Hepatocyte (in vitro differentiated cells): Measurements from ENCODE around the gene PRSS53. TPM values are rescaled to one million over a fixed set of nuclear protein-coding genes. Genes with fewer than 3 reads are reported as not detected.
A peak's percentile ranks its signal among the peaks of the same experiment; 100 is the strongest.

Source experiments
- DNase-seq: peaks from one replicate; pipeline ENCODE4 v3.0.0-alpha.2; 2016; ENCODE audit warnings: low spot score
- H2AFZ ChIP-seq: fragments of 200-600 bp; sonication (generic); 2 replicates; pipeline ENCODE4 v1.6.0; 2016; ENCODE audit warnings: antibody characterized with exemption, mild to moderate bottlenecking
- H3K27ac ChIP-seq: fragments of 200-600 bp; sonication (generic); 2 replicates; pipeline ENCODE4 v1.5.1; 2016; ENCODE audit warnings: mild to moderate bottlenecking
- H3K27me3 ChIP-seq: fragments of 200-600 bp; sonication (generic); 2 replicates; pipeline ENCODE4 v1.6.1; 2016
- H3K36me3 ChIP-seq: fragments of 200-600 bp; sonication (generic); replicated peaks from 2 replicates; pipeline ENCODE4 v1.5.1; 2016; ENCODE audit warnings: low read depth; ENCODE audit not compliant: insufficient read depth
- H3K4me1 ChIP-seq: fragments of 200-600 bp; sonication (generic); 2 replicates; pipeline ENCODE4 v1.5.1; 2016; ENCODE audit warnings: mild to moderate bottlenecking, moderate library complexity; ENCODE audit not compliant: insufficient read depth
- H3K4me2 ChIP-seq: fragments of 200-600 bp; sonication (generic); 2 replicates; pipeline ENCODE4 v1.6.0; 2016
- H3K4me3 ChIP-seq: fragments of 200-600 bp; sonication (generic); 2 replicates; pipeline ENCODE4 v1.5.1; 2016; ENCODE audit warnings: mild to moderate bottlenecking
- H3K79me2 ChIP-seq: fragments of 200-600 bp; sonication (generic); 2 replicates; pipeline ENCODE4 v1.6.0; 2017; ENCODE audit warnings: mild to moderate bottlenecking
- H3K9me2 ChIP-seq: fragments of 200-600 bp; sonication (generic); replicated peaks from 2 replicates; pipeline ENCODE4 v1.6.0; 2017; ENCODE audit warnings: mild to moderate bottlenecking; ENCODE audit not compliant: insufficient read depth
- H3K9me3 ChIP-seq: fragments of 200-600 bp; sonication (generic); 2 replicates; pipeline ENCODE4 v1.5.1; 2016; ENCODE audit warnings: low read depth, mild to moderate bottlenecking
- H4K20me1 ChIP-seq: fragments of 200-600 bp; sonication (generic); 2 replicates; pipeline ENCODE4 v1.6.0; 2016; ENCODE audit warnings: mild to moderate bottlenecking; ENCODE audit not compliant: insufficient read depth, poor library complexity, severe bottlenecking
- CTCF ChIP-seq: fragments of 200-600 bp; sonication (generic); IDR thresholded peaks from 2 replicates; pipeline ENCODE4 v1.5.1; 2016; ENCODE audit warnings: antibody characterized with exemption, mild to moderate bottlenecking; ENCODE audit not compliant: poor library complexity
- EZH2 ChIP-seq: fragments of 200-600 bp; sonication (generic); IDR thresholded peaks from 2 replicates; pipeline ENCODE4 v1.6.1; 2016; ENCODE audit warnings: antibody characterized with exemption, mild to moderate bottlenecking, borderline replicate concordance
- EZH2phosphoT487 ChIP-seq: fragments of 200-600 bp; sonication (generic); IDR thresholded peaks from one replicate; pipeline ENCODE4 v1.6.1; 2018; ENCODE audit warnings: antibody characterized with exemption, mild to moderate bottlenecking, low read depth, moderate library complexity; ENCODE audit not compliant: unreplicated experiment, severe bottlenecking
- WGBS: methylation state at CpG from one replicate; pipeline ENCODE4 v1.1.6; 2016; ENCODE audit warnings: low lambda C conversion rate; ENCODE audit errors: missing lambda C conversion rate; 5-methylcytosine and 5-hydroxymethylcytosine counted together
- polyA plus RNA-seq: library from polyadenylated mRNA; unstranded; fragments of >200 nt; fragmentation: Nextera tagmentation; extraction: Ambion mirVana; gene quantifications from 2 replicates; pipeline ENCODE4 v1.2.1, GENCODE V29; 2016
- total RNA-seq: library from RNA; depleted of rRNA; stranded (reverse); fragments of >200 nt; gene quantifications from 2 replicates; pipeline ENCODE4 v1.2.3, GENCODE V29; 2014

The PRSS53 gene
- total and polyA plus RNA-seq, 2 experiments from 2014 or later = 0.39 to 2.2 TPM

GRCh38 chr16:31063843-31064611 is 24.7 kb downstream of the PRSS53 start:
- peak overlapping the region; percentile 79 for H3K27ac ChIP-seq
- no peaks in the 10 kb centered on the region for H3K9me2 ChIP-seq
- H3K9me3 ChIP-seq = no peaks in the 10 kb centered on the region
- H3K4me2 ChIP-seq = no peak overlapping the region
- H3K36me3 ChIP-seq = no peaks in the 10 kb centered on the region
- no peak for DNase-seq
- WGBS = 99% methylated on average over 54 of the region's 56 CpGs
- no peaks in the 10 kb centered on the region for H4K20me1 ChIP-seq
- peaks cover 32% of the 10 kb centered on the region for H3K79me2 ChIP-seq
- H3K4me1 ChIP-seq = peaks cover 3% of the 10 kb centered on the region
- no peak for TF ChIP-seq EZH2
- TF ChIP-seq EZH2phosphoT487 = no peak
- no peak for TF ChIP-seq CTCF
- H2AFZ ChIP-seq = no peak overlapping the region
- H3K27me3 ChIP-seq = no peaks in the 10 kb centered on the region
- no peak overlapping the region for H3K4me3 ChIP-seq

- no peak for DNase-seq
- Histone ChIP-seq H3K36me3 (no peaks in the 10 kb centered on the region), H3K4me2 (no peak overlapping the region), H3K27me3 (no peaks in the 10 kb centered on the region), H3K79me2 (peaks cover 26% of the 10 kb centered on the region), H3K4me3 (no peak overlapping the region), H3K9me2 (no peaks in the 10 kb centered on the region), H4K20me1 (no peaks in the 10 kb centered on the region), H3K9me3 (no peaks in the 10 kb centered on the region), H3K4me1 (peaks cover 3% of the 10 kb centered on the region), H2AFZ (no peak overlapping the region), H3K27ac (no peak overlapping the region)
- WGBS = 97% methylated on average over 9 of the region's 9 CpGs
- TF ChIP-seq CTCF (no peak), EZH2 (no peak), EZH2phosphoT487 (no peak)
Measured at GRCh38 chr16:31063495-31063842, 25.3 kb downstream of the PRSS53 start.

GRCh38 chr16:31061813-31062440 is 26.8 kb downstream of the PRSS53 start:
- peaks cover 12% of the 10 kb centered on the region for H3K79me2 ChIP-seq
- H3K36me3 ChIP-seq = no peaks in the 10 kb centered on the region
- no peak overlapping the region for H3K4me2 ChIP-seq
- no peak overlapping the region for H2AFZ ChIP-seq
- H3K9me3 ChIP-seq = no peaks in the 10 kb centered on the region
- H3K27ac ChIP-seq = no peak overlapping the region
- no peaks in the 10 kb centered on the region for H3K9me2 ChIP-seq
- WGBS = 97% methylated on average over 51 of the region's 54 CpGs
- no peaks in the 10 kb centered on the region for H4K20me1 ChIP-seq
- TF ChIP-seq EZH2phosphoT487 (no peak), EZH2 (no peak)
- H3K4me1 ChIP-seq = peaks cover 3% of the 10 kb centered on the region
- no peaks in the 10 kb centered on the region for H3K27me3 ChIP-seq
- H3K4me3 ChIP-seq = no peak overlapping the region
- no peak for DNase-seq

GRCh38 chr16:31061126-31061812 is 27.5 kb downstream of the PRSS53 start:
- Histone ChIP-seq H3K9me2 (no peaks in the 10 kb centered on the region), H3K4me3 (no peak overlapping the region), H3K36me3 (no peaks in the 10 kb centered on the region), H3K4me1 (peaks cover 3% of the 10 kb centered on the region), H4K20me1 (no peaks in the 10 kb centered on the region), H2AFZ (no peak overlapping the region), H3K4me2 (no peak overlapping the region), H3K79me2 (peaks cover 6% of the 10 kb centered on the region), H3K27me3 (no peaks in the 10 kb centered on the region), H3K9me3 (no peaks in the 10 kb centered on the region), H3K27ac (no peak overlapping the region)
- WGBS = 96% methylated on average over 40 of the region's 42 CpGs
- DNase-seq = peak; percentile 3
- no peak for TF ChIP-seq CTCF
- no peak for TF ChIP-seq EZH2phosphoT487
- no peak for TF ChIP-seq EZH2
